Fibroblast of skin of back (primary cell): ENCODE results near the gene NKAIN4. TPM values are rescaled to one million over a fixed set of nuclear protein-coding genes. Genes with fewer than 3 reads are reported as not detected.

ENCODE experiments used
- DNase-seq: peaks from one replicate; pipeline ENCODE4 v3.0.0-alpha.2; 2013
- polyA plus RNA-seq, 2 experiments: library from polyadenylated mRNA; unstranded; fragments of 120-200 nt; gene quantifications; one replicate each; pipeline ENCODE4 v1.2.1, GENCODE V29; 2013; ENCODE audit not compliant: insufficient read length in 2 of 2

Gene NKAIN4
- polyA plus RNA-seq (2013, experiment 1 of 2; ENCODE audit: insufficient read length): 0.51 TPM
- polyA plus RNA-seq (2013, experiment 2 of 2; ENCODE audit: insufficient read length): 2.0 TPM

- DNase-seq: no peak
Observed at GRCh38 chr20:63254232-63254605, at the start of gene NKAIN4. Gene NKAIN4, minus strand, starts transcription at chr20:63254463. Its CDS starts 13 bp downstream, at chr20:63254450.

GRCh38 chr20:63303095-63303666 lies 48.9 kb upstream of the NKAIN4 start:
- no peak for DNase-seq

DNA sequence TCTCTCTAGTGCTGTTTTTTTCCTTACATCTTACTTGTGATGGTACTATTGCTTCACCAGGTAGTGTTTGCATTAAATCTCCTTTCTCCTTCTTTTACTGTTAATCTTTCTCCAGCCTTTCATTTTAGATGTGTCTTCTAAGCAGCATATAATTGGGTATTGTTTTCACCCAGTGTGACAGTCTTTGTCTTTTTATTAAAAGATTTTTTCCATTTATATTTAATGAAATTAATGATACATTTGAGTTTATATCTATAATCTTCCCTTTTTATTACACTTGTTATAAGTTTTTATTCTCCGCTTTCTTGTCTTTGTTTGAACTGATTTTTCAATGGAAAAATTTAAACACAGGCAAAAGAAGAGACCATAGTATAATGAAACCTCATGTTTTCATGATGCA lies 47.4 kb upstream of the NKAIN4 start:
- no peak for DNase-seq

DNA sequence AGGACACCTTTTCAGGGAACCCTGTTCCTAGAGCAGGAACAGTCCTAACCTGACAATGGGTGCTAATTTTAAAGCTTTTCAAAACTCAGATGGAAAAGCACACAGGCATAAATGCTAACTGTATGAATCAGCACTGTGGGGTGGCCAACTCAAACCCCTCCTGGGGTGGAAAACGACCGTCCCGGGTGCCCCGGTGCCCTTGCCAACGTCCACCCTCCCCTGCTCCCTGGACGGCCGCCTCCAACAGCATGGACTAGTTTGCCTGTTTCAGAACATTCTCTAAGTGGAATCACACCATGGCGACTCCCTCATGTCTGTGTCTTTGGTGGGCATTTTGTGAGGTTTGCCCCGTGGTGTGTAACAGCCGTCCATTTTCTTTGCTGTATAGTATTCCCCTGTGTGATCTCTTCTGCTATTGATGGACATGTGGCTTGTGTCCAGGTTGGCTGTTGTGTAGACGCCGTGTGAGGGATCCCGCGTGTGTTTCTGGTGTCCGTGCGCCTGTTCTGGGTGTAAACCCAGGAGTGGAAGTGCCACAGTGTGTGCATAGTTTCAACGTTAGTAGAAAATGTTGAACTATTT lies 44.6 kb upstream of the NKAIN4 start:
- no peak for DNase-seq

GRCh38 chr20:63297796-63298572 lies 43.7 kb upstream of the NKAIN4 start:
- DNase-seq: no peak

DNA sequence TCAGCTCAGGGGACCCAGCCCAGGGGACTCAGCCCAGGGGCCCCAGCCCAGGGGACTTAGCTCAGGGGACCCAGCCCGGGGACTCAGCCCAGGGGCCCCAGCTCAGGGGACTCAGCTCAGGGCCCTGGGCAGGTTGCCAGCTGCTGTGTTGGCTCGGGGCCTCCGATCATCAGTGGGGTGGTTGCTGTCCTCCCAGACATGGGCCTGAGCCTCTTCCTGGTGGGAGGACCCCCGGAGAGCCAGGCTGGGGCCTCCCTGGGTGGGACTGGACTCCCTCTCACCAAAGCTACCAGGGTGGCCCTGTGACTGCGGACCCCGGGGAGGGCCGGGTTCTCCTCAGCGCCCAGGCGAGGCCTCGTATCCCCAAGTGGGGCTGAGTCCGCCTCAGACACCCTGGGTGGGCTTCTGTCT lies 43.1 kb upstream of the NKAIN4 start:
- no peak for DNase-seq

GRCh38 chr20:63296531-63297299 lies 42.5 kb upstream of the NKAIN4 start:
- no peak for DNase-seq

DNA sequence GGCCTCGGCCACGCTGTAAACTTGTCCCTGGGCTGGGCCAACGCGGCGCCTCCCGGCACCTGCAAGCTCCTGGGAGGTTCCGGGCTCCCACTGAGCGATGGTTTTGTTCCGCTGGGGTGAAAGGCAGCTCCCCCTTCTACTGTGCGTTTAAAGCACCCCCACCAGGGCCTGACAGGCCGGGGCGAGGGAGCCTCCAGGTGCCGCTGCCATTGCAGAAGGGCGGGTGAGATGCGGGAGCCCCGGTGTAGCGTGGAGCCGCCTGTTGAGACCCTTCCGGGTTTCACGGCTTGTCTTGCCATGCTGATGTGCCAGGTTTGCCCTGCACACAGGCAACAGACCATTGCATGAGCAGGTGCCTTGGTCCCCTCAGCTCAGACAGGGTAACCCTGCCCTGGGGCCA lies 41.6 kb upstream of the NKAIN4 start:
- DNase-seq: no peak

DNA sequence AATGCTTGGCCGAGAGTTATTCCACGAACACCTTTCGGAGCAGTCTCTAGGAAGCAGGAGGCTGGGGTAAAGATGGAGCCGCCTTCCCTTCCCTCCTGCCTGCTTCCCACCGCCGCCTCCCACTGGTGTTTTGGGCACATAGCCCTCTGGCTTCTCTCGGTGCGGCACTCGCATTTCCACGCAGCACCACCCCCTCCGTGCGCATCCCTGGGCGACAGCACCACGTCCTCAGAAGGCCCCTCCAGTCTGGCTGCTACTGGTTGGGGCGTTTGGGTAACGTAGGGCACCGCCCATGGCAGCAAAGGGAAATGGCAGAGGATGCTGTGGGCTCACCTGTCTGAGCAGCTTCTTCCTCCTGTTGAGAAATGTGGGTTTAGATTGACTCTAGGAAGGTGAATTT lies 41.2 kb upstream of the NKAIN4 start:
- no peak for DNase-seq

- DNase-seq: no peak
Observed at GRCh38 chr20:63295018-63295417, 40.8 kb upstream of the NKAIN4 start.

GRCh38 chr20:63294536-63294900 lies 40.3 kb upstream of the NKAIN4 start:
- no peak for DNase-seq

- no peak for DNase-seq
Observed at GRCh38 chr20:63293871-63294535, 39.7 kb upstream of the NKAIN4 start.

DNA sequence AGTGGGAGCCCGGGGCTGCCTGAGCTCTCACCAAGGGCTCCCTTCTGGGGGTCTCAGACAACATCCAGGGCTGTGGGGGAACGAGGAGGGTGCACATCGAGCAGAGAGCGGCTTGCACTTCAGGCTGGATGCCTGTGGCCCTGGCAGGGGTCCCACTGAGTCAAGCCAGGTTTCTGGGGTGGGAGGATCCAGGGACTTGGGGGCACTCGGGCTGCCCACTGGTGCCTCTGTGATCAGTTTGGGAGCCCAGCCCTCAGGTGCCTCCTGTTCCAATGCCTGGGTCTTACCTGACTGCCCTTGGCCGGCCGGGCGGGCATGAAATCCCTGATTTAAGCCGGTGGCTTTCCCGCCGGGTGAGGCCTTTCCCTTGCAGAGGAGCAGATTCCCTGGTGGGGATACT lies 39.2 kb upstream of the NKAIN4 start:
- no peak for DNase-seq

- no peak for DNase-seq
Observed at GRCh38 chr20:63292904-63293303, 38.6 kb upstream of the NKAIN4 start, which contains the start of gene COL20A1. Gene COL20A1, plus strand, starts transcription at chr20:63293186. Its CDS starts 1,922 bp downstream, at chr20:63295108.

DNA sequence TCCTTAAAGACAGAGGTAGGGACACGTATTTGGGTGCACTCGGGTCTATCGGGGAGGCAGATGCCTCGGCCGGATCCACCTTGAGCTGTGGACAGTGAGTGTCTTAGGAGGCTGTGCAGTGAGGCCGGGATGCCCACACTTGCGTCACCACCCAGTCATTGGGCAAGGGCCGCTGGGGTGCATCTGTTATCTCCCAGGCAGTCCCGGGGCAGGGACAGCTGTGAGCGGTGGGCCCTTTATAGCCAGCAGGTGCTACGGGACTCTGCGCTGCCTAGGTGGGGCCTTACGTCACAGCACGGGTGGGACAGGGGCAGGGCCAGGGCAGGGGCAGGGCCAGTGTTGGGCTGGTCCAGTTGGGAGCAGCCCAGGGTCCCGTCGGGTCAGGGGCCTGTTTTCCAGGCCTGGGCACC lies 38.0 kb upstream of the NKAIN4 start:
- DNase-seq: no peak

- no peak for DNase-seq
Observed at GRCh38 chr20:63291811-63292210, 37.5 kb upstream of the NKAIN4 start.

GRCh38 chr20:63290677-63291472 lies 36.6 kb upstream of the NKAIN4 start:
- DNase-seq: peak; percentile 33

DNA sequence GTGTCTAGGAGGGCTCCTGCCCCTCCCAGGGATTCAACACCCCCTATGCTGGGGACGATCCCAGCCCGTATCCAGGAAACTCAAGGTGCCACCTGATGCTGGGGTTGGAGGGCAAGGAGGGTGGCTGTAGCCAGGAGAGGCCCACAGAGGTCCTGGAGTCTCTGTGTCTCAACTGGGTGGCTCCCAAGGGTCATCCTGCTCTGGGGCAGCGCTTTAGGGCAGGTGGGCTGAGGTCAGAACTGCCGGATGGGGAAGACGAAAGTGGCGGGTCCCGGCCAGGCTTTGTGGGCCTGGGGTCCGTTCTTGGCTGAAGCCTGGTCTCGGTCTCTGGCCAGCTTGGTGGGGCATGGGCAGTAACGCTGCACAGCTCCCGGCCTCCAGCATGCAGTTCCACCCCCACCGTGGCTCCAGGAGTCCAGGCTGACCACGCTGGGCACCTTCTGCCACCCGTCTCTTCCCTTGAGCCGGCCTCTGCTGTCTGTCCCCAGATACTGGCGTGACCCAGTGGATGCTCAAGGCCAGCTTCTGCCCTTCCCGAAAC lies 35.9 kb upstream of the NKAIN4 start:
- DNase-seq: no peak

GRCh38 chr20:63289311-63290135 lies 35.3 kb upstream of the NKAIN4 start:
- no peak for DNase-seq

DNA sequence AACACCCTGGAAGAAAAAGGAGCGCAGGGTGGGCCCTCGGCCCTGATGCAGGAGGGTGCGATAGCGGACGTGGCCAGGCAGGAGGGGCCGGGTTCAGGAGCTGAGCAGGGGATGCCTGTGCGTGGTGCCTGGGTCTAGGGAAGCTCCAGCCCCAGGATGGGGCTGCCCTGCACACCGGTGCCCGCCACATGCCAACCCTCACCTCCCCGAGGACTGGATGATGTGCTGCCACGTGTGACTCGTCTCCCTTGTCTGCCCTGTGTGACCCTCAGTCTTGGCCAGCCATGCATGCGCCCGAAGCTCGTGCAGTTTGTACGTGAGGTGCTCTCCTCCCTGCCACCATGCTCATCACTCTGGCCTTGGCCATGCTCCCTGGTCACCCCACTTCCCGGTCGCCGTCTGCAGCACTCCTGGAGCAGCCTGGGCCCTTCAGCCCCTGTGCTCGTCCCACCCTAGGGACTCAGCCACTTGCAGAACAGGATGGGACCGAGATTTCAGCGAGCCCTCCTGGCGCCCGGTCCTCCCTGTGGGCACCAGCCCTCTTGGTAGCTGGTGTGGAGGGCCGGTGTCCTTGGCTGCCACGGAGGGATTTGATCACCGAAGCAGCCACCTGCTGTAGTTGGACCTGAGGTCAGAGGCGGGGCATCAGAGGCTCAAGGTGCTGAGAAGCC lies 34.5 kb upstream of the NKAIN4 start:
- DNase-seq: no peak
